HK-2 (cell line): ENCODE measurements around the gene TTF1.
A peak's percentile ranks its signal among the peaks of the same experiment; 100 is the strongest.
"Not testable (repeated sequence)": the region's sequence is repeated elsewhere in the genome, so short reads cannot be mapped to it uniquely, and the experiment has no call there.

Source experiments
- DNase-seq: peaks from one replicate; pipeline ENCODE4 v3.0.0-alpha.2; 2018; ENCODE audit not compliant: unreplicated experiment

Gene TTF1

DNA sequence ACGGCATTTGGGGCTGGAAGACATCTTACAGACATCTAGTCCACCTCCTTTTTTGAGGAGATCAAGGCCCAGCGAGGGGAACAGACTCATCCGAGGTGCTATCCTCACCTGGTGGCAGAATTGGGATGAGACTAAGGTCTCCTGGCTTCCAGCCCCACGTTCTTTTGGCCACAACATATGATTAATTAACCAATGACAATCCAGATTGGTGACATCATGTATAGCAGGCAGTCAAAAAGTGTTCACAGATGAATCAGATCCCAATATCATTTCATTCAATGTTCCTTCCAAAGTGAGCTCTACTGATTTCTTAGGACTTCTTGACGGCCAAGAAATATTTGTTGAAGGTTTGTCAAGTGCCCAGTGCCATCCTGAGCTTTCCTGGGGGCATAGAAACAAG lies 7.3 kb upstream of the TTF1 start:
- no peak for DNase-seq

DNA sequence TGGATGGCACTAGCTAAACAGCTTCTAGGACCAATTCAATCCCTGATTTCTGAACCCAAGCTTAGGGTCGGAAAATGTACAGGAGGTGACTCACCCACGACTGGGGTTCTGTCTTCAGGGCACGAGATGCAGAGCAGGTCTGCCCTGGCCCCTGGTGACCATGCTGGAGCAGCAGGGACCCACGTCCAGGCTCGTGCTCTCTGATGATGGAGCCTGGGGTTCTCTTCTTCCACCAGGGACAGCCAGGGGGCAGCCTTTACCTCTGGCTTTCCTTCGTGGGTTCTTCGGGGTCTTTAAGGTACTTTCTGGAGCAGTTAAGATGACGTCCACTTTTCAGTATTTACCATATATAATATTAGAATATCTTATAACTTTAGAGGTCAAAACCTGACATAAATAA lies 5.4 kb upstream of the TTF1 start:
- DNase-seq, result no peak

DNA sequence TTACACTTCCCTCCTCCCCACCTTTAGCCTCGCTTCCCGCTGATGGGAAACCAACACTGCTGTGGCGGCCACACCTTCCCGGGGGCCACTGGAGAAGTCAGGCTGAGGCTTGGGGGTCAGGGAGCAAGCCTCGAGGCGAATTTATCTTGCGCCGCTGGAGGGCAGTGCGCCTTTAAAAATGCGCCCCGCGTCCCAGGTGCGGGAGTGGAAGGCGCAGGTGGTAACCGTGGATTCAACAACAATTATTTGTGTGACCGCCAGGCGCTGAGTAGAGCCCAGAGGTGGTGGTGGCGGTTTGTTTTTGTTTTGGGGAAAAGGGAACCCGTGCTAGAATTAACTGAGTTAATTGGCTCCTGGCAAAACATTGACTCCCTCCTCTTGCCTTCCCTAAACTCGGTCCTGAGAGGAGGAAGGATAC lies 4.5 kb upstream of the TTF1 start:
- DNase-seq, result peak; percentile 64

DNA sequence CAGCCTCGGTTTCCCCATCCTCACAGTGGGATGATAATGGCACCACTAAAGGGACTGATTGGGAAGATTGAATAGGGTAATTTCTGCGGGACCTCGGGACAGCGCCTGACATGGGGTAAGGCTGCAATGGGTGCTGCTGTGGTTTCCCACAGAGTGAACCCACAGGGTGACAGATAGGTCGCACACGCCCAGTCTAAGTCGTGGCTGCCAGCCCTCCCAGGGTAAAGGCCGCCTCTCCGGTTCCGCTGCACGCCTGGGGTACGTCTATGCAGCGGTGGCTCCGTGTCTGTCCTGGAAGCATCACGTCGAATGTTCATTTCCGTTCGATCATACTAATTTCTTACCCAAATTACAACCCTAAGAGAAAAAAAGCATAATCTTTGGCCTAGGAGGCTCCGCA lies 4.0 kb upstream of the TTF1 start:
- DNase-seq, result no peak

DNA sequence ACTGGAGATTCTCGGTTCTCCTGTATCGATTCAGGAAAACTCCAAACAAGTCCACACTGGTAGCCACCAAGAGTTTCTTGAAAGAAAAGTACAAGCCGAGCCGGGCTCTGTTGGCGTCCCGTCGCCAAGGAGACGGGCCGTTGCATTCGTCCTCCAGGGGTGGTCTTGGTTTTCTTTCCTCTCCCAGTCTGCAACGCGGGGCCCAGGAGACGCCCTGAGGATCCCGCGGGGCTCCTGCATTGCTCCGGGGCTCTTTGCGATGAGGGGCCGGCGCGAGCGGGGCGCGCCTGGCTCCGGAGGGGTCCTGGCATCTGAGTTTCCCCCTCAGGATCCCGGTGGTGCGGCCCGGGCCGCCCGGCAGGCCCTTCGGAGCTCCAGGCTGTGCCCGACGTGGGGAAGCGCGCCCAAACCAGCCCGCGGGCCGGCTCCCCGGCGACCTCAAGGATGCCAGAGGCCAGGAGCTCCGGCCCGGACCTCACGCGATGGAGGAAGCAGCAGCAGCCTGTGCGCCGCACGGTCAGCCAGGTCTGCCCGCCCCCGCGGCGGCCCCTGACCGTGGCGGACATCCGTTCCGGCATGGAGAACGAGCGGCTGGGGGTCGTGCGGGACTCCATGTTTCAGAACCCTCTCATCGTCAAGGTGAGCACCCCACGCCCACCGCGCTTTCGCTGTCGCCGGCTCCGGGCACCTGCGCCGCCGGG lies 3.3 kb upstream of the TTF1 start, which contains the start of gene CFAP77:
Gene CFAP77, plus strand, starts transcription at position 384 of the 701 bp plus-strand sequence. Its CDS starts 61 bp downstream, at position 445.
- DNase-seq, result peak; percentile 66

DNA sequence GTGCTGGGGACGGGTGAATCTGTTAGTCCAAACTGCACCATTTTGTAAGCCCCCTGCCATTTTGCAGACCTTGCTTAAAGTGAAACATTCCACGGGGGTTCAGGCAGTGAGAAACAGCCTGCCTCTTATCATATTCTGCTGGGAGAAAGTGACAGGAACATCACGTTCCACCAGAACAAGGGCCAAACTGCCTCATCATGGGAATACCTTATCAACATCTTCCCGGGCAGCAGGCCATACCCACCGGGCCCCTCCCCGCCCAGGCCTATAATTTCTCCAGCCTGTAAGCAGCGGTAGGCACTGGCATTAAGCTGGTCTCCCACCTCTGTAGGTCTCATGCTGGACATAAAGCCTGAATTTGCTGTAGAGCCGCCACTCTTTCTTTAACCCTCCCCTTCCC lies 1.9 kb upstream of the TTF1 start:
- DNase-seq, result no peak

DNA sequence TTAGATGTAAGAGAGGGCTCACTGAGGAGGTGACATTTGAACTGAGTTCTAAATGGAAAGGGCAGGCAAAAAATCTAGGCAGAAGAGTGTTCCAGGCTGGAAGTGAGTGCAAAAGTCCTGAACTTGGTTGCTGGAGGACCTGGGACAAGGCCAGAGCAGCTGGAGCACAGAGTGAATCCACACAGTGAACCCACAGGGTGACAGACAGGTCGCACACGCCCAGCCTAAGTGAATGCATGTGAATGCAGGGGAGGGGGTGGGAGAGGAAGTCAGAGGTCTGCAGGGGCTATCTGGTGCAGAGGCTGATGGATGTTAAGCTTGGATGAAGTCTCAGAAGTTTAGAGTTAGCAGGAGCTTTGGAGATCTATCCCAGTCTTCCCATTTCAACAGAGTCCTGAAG lies 556 bp upstream of the TTF1 start:
- DNase-seq, result no peak

DNA sequence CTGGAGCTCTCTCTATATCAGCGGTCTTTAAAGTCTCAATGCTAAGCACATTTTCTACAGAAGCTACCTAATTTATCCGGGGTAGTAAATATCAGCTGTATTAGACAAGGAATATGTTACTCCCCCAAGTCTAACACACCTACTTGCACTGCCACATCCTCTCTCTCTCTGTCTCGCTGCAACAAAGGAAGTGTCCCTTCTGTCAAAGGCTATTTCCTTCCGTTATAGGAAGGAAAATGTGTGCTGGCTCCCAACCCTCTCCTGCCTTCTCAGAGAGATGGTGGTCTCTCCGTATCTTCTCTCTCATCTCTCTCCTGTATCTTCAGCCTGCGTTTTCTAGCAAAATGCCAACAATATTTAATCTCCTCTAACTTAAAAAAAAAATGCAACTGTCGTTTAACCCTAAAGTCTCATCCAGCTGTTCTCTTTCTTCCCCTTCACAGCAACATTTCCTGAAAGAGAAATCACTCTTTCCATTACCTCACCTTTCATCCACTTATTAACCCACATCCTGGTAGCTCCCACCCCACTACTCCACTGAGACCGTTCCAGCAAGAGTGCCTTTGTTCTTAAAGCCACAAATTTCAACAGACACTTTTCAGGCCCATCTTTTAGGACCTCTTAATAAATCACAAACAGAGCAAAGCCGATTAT lies 2.3 kb downstream of the TTF1 start:
- DNase-seq, result no peak

DNA sequence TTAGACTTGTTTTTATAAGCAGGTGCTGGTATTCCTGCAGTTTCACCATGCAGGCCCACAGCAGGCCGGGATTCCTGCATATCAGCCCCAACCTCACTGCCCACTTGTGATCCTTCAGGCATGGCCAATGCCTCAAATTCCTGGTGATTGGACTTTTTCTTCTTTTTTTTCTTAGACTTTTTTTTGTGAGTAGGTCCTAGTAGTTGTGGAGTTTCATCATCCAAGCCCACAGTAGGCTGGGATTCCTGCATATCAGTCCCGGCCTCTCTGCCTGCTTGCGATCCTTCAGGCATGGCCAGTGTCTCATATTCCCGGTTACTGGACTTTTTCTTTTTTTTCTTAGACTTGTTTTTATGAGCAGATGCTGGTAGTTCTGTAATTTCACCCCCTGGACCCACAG lies 4.8 kb downstream of the TTF1 start:
- peak; percentile 32 for DNase-seq

DNA sequence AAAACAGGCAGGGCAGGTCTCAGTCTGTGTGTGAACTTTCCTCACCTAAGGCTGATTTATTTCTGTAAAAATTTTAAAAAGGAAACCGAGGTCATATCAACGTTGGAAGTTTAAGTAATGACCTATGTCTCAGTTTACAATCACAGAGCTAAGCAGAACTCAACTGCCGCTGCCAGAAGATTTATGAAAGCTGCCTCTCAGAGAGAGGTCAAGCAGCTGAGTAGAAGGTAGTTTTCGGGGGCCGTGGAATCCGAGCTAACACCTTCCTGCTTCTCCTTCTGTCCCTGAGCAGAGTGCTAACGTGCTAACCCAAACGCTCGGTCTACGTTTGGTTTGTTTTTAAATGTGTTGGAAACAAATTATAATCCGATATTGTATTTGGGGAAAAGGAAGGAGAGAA lies 11.1 kb downstream of the TTF1 start:
- DNase-seq, result no peak

DNA sequence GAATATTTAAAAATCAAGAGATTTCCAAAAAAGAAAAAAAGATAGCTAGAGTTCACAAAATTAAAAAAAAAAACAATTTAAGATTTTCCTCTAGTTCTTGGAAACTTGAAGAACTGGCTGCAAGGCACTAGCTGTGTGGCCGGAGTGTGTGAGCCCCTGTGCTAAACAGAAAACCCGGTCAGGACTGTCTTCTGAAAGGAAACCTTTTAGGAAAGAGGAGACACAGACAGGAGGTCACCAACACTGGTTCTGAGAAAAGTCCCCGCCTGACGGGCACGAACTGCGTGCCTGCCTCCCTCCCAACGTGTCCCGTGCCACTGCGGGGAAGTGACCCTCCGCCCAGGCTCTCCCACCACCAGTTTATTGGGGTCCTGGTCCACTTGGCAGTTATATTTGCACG lies 15.2 kb downstream of the TTF1 start:
- DNase-seq, result no peak

DNA sequence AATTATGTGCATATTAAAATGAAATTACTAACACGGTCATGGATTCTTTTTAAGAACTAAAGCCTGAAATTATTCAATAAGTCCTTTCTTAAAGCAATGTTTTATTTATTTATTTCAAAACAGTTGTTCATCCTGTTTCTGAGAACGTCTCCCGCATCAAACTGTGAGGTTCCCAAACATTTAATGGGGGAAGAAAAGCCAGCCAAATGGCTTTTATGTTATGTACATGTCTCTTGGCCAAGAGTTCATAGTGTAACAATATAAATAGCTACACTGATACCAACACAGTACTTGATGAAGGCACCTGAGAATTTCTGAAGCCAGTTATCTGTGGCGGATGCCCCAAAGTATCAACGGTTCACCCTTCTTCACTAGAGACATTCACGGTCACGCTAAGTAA lies 15.7 kb downstream of the TTF1 start:
- DNase-seq, result no peak

DNA sequence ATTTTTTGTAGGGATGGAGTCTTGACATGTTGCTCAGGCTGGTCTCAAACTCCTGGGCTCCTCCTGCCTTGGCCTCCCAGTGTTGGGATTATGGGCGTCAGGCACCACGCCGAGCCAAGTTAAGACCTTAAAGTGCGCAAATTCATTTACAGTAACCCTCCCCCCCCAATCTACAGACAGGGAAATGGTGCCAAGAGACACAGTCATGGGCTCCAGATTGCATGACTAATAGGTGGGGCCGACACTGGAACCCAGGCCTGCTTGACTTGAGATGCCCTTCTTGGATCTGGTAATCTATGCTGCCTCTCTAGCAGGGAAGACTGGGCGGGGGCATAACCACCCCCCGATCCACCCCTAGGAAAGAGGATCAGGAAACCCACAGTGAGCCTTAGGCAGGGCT lies 19.5 kb downstream of the TTF1 start:
- no peak for DNase-seq

DNA sequence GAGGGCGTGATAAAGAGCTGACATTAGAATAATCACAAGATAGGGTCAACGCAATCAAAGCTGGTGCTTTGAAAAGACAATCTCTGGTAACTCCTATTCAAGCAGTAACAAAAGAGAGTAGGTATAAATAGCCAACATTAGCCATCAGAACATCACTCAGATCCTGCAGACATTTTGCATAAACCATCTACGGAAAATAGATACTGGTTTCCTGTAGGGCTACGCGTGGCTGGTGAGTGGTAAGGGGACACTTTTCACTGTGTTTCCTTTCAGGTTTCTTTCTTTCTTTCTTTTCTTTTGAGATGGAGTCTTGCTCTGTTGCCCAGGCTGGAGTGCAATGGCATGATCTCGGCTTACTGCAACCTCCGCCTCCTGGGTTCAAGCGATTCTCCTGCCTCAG lies 22.3 kb downstream of the TTF1 start:
- no peak for DNase-seq

DNA sequence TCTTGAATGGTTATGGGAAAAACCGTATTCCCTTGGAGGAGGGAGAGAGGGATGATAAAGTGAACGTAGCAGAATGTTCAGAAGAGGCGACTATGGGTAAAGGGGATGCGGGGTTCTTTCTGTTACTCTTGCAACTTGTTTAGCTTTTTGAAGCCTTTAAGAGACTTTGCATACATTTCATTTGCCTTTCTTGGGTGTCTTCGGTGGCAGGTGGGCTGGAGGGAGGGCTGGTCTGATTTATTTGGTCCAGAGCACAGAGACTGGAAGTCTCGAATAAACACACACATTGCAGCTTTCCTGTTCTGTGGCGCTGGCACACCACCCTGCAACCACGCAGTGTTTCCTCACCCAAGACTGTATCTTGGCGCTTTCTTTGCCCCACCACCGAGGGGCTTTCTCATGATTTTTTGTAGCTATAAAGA lies 23.2 kb downstream of the TTF1 start:
- no peak for DNase-seq

DNA sequence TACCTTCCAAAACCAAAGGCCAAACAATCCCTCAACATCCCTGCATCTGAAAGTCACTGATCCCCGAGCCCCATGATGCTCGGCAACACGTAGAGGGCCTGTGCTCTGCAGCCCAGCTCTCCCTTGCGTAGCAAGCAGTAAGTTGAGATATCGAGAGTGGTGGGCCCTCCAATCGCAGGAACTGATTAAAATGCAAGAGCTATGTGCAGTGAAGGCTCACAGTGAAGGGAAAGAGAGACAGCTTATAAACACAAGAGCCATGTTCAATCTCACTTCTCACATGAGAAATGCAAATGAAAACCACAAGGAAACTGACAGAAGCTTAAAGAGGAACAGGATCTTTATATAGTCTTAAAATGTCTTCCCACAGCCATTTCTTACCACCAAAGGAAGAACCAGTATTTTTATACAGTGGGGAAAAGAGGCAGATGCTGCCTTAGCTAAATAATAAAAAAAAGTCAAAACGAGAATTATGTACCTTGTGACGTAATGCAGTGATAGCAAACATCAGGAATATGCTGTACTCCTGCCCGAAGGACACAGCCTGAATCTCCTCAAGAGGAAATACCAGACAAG lies 24.6 kb downstream of the TTF1 start:
- no peak for DNase-seq

DNA sequence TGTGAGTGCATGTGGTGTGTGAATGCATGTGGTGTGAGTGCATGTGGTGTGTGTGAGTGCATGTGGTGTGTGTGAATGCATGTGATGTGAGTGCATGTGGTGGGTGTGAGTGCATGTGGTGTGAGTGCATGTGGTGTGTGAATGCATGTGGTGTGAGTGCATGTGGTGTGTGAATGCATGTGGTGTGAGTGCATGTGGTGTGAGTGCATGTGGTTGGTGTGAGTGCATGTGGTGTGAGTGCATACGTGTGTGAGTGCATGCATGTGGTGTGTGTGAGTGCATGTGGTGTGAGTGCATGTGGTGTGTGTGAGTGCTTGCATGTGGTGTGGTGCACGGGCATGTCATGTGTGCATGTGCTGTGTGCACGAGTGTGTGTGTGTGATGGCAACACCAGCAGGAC lies 28.2 kb downstream of the TTF1 start:
- not testable (repeated sequence) for DNase-seq

DNA sequence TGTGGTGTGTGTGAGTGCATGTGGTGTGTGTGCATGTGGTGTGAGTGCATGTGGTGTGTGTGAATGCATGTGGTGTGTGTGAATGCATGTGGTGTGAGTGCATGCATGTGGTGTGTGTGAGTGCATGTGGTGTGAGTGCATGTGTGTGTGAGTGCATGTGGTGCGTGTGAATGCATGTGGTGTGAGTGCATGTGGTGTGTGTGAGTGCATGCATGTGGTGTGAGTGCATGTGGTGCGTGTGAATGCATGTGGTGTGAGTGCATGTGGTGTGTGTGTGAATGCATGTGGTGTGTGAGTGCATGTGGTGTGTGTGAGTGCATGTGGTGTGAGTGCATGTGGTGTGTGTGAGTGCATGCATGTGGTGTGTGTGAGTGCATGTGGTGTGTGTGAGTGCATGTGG lies 28.9 kb downstream of the TTF1 start:
- DNase-seq, result not testable (repeated sequence)

DNA sequence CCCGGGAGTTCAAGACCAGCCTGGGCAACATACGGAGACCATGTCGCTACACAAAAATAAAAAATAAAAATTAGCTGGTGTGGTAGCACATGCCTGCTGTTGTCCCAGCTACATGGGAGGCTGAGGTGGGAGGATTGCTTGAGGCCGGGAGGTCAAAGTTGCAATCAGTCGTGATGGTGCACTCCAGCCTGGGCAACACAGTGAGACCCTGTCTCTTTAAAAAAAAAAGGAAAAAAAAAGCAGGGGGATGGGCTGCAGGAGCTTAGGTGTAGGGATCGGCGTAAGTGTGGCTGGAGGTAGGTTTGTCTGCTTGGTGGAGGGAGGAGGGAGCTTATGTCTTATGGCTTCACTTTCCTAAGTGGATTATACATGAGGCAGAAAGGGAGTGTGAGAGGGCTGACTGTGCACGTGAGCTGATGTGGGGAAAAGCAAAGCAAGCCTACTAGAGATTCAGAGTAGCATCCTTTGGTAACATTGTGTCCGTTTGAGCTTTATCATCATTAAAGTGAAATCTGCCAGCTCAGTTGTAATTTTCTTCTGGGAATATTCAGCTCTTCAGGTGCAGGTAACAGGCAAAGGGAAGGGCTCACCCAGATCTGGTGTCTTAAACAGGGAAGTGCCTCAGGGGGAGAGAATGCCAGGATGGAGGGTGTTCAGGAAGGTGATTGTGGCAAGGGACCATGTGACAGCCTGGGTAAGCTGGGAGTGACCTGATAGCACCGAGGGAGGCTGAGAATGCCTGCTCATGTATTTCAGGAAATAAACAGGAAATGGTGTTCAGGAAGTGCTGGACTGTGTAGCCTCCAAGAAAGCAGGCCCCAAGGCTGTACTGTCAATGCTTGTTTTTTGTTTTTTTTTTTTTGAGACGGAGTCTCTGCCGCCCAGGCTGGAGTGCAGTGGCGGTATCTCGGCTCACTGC lies 34.2 kb downstream of the TTF1 start:
- peak; percentile 18 for DNase-seq

DNA sequence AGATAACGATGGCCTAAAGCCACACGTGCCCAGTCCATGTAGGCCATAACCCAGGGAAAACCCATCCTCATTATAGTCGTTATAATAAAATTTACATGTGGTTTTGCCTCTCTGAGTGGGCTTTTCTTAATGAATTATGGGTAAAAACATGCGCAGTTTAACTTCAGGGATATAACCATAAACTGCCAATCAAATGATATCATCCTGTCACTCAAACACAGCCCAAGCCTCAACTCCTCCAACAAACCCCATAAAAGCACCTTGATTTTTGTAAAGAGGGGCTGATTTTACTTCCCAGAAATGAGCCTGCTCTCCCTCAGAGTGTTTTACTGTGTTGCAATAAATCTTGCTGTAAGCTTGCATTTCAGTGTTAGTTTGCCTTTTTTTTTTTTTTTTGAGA lies 36.0 kb downstream of the TTF1 start:
- DNase-seq, result no peak

DNA sequence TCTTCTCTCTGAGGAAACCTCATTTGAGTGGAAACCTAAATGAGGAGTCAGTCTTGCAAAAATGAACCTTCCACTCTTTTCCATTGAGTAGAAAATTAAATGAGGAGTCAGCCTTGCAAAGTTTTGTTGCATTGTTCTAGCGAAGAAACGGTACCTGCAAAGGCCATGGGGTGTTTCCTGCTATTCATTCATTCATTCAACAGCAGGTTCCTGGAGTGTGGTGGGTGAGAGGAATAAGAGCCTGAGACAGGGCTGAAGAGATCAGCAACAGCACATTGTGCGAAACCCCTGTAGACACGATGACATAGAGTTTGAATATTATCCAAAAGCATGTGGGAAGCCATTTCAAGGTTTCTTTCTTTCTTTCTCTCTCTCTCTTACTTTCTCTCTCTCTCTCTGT lies 37.2 kb downstream of the TTF1 start:
- DNase-seq, result no peak

DNA sequence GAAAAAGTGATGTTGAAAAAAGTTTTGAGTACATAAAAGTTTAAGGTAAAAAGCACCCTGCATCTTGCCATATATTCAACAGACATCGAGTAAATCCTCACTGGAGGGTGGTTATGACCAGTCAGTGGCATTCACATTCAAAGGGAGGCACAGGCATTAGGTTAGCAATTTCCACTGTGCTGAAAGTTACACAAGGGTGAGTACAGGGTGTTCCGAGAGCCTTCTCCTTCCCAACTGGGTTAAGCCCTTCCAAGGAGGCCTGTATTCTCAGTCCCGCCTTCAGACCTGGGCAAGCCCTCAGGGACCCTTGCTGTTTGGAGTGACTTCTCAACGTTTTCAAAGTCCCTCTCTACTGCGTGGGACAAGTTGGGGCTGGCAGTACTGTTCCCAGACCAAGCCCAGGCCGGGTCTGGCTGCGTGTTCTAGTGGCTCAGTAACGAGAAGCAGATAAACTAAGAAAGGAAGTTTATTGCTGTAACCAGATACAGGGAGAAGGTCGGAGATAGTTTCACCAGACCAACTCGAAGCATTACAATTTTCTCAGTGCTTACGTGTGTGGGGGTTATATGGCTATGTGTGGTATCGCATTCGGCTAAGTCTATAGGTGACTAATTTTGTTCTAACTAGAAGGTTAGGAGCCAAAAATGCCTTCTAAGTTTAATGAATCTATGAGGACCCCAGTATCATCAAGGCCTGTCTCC lies 38.9 kb downstream of the TTF1 start:
- DNase-seq, result no peak
